Adipocyte (in vitro differentiated cells): ENCODE measurements around the gene XG.
"Not testable (repeated sequence)": the region's sequence is repeated elsewhere in the genome, so short reads cannot be mapped to it uniquely, and the experiment has no call there.

ENCODE experiments used
- DNase-seq: peaks from one replicate; pipeline ENCODE4 v3.0.0-alpha.2; 2015; ENCODE audit warnings: low read depth
- H3K27me3 ChIP-seq: replicated peaks from 2 replicates; pipeline ENCODE4 v1.7.0; 2013; ENCODE audit warnings: mild to moderate bottlenecking, low read length, moderate library complexity; ENCODE audit not compliant: control insufficient read depth, insufficient read depth
- H3K36me3 ChIP-seq: 2 replicates; pipeline ENCODE4 v1.7.0; 2013; ENCODE audit warnings: low read length, mild to moderate bottlenecking, moderate library complexity; ENCODE audit not compliant: control insufficient read depth, insufficient read depth, severe bottlenecking
- H3K4me1 ChIP-seq: 2 replicates; pipeline ENCODE4 v1.7.0; 2013; ENCODE audit warnings: mild to moderate bottlenecking, low read length, moderate library complexity; ENCODE audit not compliant: control insufficient read depth, insufficient read depth
- H3K4me3 ChIP-seq: 2 replicates; pipeline ENCODE4 v1.7.0; 2013; ENCODE audit warnings: mild to moderate bottlenecking, low read length, moderate library complexity
- H3K9ac ChIP-seq: 2 replicates; pipeline ENCODE4 v1.7.0; 2013; ENCODE audit warnings: mild to moderate bottlenecking, low read length, moderate library complexity
- H3K9me3 ChIP-seq: 2 replicates; pipeline ENCODE4 v1.7.0; 2013; ENCODE audit warnings: mild to moderate bottlenecking, low read length, moderate library complexity; ENCODE audit not compliant: control insufficient read depth

Gene XG

GRCh38 chrX:2751874-2752300 lies at the start of gene XG:
TSS of gene XG (plus strand) at chrX:2752040. CDS start at chrX:2752275, 235 bp downstream.
- Histone ChIP-seq H3K4me1 (peaks cover 19% of the 10 kb centered on the region), H3K9ac (peak within 1 kb of the TSS; percentile 79), H3K4me3 (peak within 1 kb of the TSS; percentile 80)
- H3K9me3 ChIP-seq, H3K36me3 ChIP-seq, H3K27me3 ChIP-seq: not testable (repeated sequence)
- DNase-seq = peak; percentile 15

- H3K9me3 ChIP-seq = no peaks in the 10 kb centered on the region
- H3K4me1 ChIP-seq = peaks cover 47% of the 10 kb centered on the region
- H3K9ac ChIP-seq = peak overlapping the region; percentile 1
- peaks cover 11% of the 10 kb centered on the region for H3K36me3 ChIP-seq
- no peak overlapping the region for H3K4me3 ChIP-seq
- DNase-seq = no peak
- H3K27me3 ChIP-seq = no peaks in the 10 kb centered on the region
Observed at GRCh38 chrX:2703991-2704369, 47.9 kb upstream of the XG start.

- Histone ChIP-seq H3K36me3 (peaks cover 12% of the 10 kb centered on the region), H3K9ac (no peak overlapping the region), H3K4me3 (no peak overlapping the region), H3K9me3 (no peaks in the 10 kb centered on the region), H3K27me3 (no peaks in the 10 kb centered on the region), H3K4me1 (peaks cover 56% of the 10 kb centered on the region)
- DNase-seq = no peak
Observed at GRCh38 chrX:2705046-2705832, 46.6 kb upstream of the XG start.

- no peaks in the 10 kb centered on the region for H3K9me3 ChIP-seq
- H3K4me1 ChIP-seq = peaks cover 62% of the 10 kb centered on the region
- peak; percentile 90 for DNase-seq
- H3K9ac ChIP-seq = peak overlapping the region; percentile 27
- peaks cover 13% of the 10 kb centered on the region for H3K36me3 ChIP-seq
- H3K4me3 ChIP-seq = peak overlapping the region; percentile 45
- H3K27me3 ChIP-seq = no peaks in the 10 kb centered on the region
Observed at GRCh38 chrX:2707334-2707760, 44.5 kb upstream of the XG start.

- peaks cover 20% of the 10 kb centered on the region for H3K36me3 ChIP-seq
- no peaks in the 10 kb centered on the region for H3K9me3 ChIP-seq
- peaks cover 62% of the 10 kb centered on the region for H3K4me1 ChIP-seq
- peak overlapping the region; percentile 45 for H3K4me3 ChIP-seq
- H3K27me3 ChIP-seq = no peaks in the 10 kb centered on the region
- H3K9ac ChIP-seq = no peak overlapping the region
- DNase-seq = no peak
Observed at GRCh38 chrX:2708021-2708420, 43.8 kb upstream of the XG start.

GRCh38 chrX:2708592-2709188 lies 43.1 kb upstream of the XG start:
- Histone ChIP-seq H3K36me3 (peaks cover 26% of the 10 kb centered on the region), H3K27me3 (no peaks in the 10 kb centered on the region), H3K4me3 (no peak overlapping the region), H3K4me1 (peaks cover 60% of the 10 kb centered on the region), H3K9me3 (no peaks in the 10 kb centered on the region), H3K9ac (no peak overlapping the region)
- no peak for DNase-seq

- Histone ChIP-seq H3K9me3 (no peaks in the 10 kb centered on the region), H3K4me1 (peaks cover 51% of the 10 kb centered on the region), H3K36me3 (peaks cover 30% of the 10 kb centered on the region), H3K9ac (peak overlapping the region; percentile 67), H3K27me3 (no peaks in the 10 kb centered on the region), H3K4me3 (peak overlapping the region; percentile 67)
- DNase-seq = no peak
Observed at GRCh38 chrX:2709556-2709955, 42.3 kb upstream of the XG start.

- no peaks in the 10 kb centered on the region for H3K27me3 ChIP-seq
- peaks cover 36% of the 10 kb centered on the region for H3K36me3 ChIP-seq
- no peaks in the 10 kb centered on the region for H3K9me3 ChIP-seq
- H3K4me1 ChIP-seq = peaks cover 44% of the 10 kb centered on the region
- peak; percentile 81 for DNase-seq
- peak overlapping the region; percentile 67 for H3K4me3 ChIP-seq
- peak overlapping the region; percentile 67 for H3K9ac ChIP-seq
Observed at GRCh38 chrX:2710041-2710840, 41.6 kb upstream of the XG start.

GRCh38 chrX:2711441-2711840 lies 40.4 kb upstream of the XG start:
- DNase-seq = no peak
- Histone ChIP-seq H3K4me1 (peaks cover 36% of the 10 kb centered on the region), H3K36me3 (peaks cover 46% of the 10 kb centered on the region), H3K9me3 (no peaks in the 10 kb centered on the region), H3K9ac (no peak overlapping the region), H3K4me3 (no peak overlapping the region), H3K27me3 (no peaks in the 10 kb centered on the region)

GRCh38 chrX:2712428-2712827 lies 39.4 kb upstream of the XG start:
- Histone ChIP-seq H3K27me3 (no peaks in the 10 kb centered on the region), H3K36me3 (peaks cover 55% of the 10 kb centered on the region), H3K9me3 (no peaks in the 10 kb centered on the region), H3K9ac (no peak overlapping the region), H3K4me3 (no peak overlapping the region), H3K4me1 (peaks cover 27% of the 10 kb centered on the region)
- DNase-seq = no peak
